Measurements from ENCODE around the gene USP34.

The USP34 gene

DNA sequence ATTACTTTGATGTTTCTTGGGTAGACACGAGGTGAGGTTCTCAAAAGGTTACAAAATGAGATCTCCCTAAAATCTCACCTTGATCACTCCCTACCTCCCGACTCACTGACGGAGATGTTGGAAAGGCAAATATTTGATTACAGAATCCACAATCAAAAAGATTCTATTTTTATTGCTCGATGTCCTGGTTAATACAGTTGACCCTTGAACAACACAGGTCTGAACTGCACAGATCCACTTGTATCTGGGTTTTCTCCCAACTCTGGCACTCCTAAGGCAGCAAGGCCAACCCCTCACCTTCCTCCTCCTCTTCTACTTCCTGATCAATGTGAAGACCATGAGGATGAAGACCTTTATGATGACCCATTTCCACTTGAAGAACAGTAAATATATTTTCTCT, 183.6 kb downstream of the USP34 start:
- no peak for DNase-seq

DNA sequence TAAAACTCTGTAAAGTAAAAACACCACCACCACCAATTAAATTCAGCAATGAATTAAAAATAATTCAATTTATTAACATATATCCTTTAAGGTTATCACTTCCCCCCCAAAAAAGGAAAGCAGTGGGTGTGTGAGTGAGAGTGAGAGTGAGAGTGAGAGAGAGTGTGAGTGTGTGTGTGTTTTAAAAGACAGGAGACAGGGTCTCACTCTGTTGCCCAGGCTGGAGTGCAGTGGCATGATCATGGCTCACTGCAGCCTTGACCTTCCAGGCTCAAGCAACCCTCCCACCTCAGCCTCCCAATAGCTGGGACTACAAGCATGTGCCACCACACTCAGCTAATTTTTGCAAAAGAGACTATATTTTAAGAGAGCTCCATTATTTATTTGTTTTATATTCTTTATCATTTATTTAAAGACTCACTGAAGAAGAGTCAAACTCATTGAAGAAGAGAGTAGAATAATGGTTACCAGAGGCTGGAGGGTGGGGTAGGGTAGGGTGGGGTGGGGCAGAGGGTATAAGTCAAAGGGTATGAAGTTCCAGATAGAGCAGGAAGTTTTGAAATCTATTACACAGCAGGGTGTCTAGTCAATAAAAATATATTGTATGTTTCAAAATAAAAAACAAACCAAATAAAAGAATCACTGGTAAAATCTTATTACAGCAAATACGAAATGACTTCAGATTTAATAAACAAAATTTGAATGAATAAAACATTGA, 187.3 kb downstream of the USP34 start:
- DNase-seq = no peak

DNA sequence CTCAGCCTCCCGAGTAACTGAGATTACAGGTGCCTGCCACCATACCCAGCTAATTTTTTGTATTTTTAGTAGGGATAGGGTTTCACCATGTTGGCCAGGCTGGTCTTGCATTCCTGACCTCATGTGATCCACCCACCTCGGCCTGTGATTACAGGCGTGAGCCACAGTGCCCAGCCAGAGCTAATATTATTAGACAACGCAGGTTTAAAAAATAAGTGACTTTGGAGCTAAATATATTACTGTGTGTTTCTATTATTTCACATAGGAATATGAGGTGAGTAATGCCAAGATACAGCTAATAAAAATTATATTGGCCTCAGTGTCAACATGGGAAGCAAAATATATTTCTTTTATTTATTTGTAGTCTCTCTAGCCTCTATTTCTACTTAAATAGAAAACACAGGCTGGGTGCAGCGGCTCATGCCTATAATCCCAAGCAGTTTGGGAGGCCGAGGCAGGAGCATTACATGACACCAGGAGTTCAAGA, 188.7 kb downstream of the USP34 start:
- DNase-seq = no peak

DNA sequence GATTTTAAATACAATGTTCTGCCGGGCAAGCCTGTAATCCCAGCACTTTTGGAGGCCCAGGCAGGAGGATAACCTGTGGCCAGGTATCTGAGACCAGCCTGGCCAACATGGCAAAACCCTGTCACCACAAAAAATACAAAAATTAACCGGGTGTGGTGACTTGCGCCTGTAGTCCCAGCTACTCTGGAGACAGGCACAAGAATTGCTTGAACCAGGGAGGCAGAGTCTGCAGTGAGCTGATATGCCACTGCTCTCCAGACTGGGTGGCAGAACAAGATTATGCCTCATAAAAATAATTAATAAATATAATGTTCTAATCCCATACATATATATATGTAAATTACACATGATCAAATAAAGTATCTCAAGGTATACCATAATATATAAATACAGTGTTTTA, 189.6 kb downstream of the USP34 start:
- no peak for DNase-seq

DNA sequence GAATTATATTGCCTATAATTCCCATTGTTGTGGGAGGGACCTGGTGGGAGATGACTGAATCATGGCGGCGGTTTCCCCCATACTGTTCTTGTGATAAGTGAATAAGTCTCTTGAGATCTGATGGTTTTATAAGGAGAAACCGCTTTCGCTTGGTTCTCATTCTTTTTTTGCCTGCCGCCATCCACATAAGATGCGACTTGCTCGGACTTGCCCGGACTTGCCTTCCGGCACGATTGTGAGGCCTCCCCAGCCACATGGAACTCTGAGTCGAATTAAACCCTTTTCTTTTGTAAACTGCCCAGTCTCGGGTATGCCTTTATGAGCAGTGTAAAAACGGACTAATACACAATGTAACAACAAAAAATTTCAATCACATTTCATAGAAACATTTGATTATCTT, 193.1 kb downstream of the USP34 start:
- no peak for DNase-seq

DNA sequence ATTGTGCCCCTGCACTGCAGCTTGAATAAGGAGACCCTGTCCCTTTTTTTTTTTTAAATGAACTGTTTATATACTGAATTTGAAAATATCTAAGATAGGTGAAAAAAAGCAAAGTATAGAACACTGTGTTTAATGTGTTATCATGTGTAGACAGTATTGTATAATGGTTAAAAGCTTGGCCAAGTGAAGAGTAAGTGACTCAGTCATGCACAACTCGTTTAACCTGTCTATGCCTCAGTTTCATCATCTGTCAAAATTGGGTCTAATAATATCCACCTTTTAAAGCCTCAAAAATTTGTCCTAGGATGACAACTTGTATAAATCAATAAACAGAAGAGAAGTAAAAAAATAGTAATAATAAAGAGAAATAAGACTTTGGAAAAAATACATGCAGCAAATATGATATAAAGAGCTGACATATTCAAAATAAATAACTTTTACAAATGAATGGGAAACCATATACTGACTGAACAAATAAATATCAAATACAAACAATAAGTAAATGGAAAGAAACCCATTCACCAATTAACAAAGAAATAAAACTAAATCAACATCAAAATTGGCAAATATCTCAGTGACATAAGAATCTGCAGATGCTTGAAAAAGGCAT, 195.2 kb downstream of the USP34 start:
- DNase-seq = no peak

DNA sequence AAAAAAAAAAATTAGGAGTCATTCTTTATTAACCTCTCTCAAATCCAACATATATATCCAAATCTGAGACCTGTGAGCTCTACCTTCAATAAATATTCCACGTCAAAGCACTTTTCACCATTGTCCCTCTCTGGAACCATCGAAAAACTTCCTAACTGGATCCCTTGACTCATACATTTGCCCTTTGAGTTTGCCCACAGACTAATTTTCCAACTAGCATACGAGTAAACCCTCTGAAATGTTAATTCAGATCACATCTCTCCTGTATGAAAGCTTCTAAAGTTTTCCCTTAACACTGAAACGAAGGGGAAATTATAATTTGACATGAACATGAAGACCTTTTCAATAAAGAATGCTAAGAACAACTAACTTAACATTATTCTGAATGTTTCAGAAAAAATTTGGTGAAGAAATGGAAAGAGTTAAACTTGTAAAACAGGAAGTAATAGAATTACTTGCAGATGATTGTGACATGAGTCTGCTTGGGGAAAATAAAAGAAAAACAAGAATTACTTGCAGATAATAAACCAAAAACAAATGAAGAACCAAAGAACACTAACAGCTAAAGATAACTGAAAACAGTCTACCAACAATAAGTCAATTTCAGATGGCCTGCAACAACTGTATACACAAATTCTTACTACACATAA, 198.3 kb downstream of the USP34 start:
- no peak for DNase-seq

DNA sequence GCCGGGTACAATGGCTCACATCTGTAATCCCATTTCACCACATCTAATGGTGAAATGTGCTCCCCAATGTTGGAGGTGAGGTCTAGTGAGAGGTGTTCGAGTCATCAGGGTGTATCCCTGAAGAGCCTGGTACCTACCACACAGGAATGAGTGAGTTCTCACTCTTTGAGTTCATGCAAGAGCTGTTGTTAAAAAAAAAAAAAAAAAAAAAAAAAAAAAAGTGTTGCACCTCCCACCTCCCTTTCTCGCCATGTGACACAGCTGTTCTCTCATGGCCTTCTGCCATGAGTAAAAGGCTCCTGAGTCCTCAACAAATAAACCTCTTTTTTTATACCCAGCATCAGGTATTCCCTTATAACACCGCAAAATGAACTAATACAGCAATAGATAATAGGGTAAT, 202.6 kb downstream of the USP34 start:
- DNase-seq = no peak

DNA sequence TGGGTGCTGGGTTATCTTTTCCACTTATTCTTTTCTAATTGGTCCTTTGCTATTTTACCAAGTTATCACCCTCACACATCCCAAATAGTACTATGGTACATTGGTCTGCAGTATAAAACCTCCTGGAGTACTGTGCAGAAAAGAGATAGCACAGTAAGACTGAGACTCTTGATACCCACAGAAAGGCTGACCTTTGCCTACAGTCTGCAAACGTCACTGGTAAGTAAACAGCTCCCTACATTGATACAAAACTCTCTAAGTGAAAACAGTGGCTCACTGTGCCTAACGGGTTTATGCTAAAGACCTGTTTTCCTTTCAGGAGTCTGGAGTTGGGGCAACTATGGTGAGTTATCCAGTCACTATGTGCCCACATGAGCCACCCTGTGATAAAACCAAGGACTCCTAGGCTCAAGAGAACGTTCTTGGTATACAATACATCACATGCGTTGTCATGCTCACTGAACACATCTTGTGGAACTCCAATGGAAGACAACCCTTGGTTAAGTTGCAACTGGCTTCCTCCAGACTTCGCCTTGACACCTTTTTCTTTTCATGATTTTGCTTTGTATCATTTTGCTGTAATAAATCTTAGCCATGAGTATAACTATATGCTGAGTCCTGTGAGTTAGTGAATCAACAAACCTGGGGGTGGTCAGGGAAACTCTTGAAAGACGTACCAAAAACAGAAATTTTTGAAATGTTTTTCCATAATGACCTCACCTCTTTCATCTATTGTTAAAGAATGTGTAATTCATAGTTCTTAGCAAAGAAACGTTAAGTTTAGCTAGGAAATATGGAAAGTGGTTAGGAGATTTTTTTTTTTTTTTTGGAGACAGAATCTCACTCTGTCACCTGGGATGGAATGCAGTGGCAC, 204.0 kb downstream of the USP34 start:
- no peak for DNase-seq

DNA sequence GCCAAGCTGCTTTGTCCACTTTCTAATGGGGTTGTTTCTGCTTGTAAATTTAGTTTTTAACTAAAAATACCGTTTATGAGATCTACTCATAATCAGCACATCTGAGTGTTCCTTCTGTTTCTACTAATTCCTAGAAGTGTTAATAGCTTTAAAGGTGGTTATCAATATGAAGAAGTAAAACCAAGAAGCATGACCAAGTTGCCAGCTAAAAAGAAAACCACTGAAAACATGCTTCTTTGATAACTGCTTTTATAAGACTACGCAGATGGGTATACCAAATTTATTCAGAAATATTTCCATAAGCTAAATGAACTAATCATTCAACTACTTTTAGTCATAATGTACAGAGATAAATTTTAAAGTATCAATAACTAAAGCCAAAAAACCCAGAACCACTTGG, 207.1 kb downstream of the USP34 start:
- DNase-seq = no peak

DNA sequence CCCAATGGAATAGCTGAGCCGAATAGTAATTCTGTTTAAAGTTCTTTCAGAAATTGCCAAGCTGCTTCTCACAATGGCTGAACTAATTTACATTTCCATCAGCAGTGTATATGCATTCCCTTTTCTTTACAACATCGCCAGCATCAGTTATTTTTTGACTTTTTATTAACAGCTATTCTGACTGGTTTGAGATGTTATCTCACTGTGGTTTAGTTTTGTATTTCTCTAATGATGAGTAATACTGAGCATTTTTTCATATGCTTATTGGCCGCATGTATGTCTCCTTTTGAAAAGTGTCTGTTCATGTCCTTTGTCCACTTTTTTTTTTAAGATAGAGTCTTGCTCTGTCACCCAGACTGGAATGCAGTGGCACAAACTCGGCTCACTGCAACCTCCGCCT, 208.2 kb downstream of the USP34 start:
- no peak for DNase-seq

DNA sequence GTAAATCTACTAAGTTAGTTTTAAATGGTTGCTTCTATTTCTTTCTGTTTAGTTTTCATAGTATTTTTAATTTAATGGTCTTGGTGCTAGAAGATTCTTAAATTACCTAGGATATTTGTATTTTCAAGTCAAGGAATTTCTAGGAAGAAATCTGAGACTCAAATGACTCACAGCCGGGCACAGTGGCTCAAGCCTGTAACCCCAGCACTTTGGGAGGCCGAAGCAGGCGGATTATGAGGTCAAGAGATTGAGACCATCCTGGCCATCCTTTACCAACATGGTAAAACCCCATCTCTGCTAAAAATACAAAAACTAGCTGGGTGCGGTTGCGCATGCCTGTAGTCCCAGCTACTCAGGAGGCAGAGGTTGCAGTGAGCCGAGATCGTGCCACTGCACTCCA, 213.4 kb downstream of the USP34 start:
- DNase-seq = no peak

DNA sequence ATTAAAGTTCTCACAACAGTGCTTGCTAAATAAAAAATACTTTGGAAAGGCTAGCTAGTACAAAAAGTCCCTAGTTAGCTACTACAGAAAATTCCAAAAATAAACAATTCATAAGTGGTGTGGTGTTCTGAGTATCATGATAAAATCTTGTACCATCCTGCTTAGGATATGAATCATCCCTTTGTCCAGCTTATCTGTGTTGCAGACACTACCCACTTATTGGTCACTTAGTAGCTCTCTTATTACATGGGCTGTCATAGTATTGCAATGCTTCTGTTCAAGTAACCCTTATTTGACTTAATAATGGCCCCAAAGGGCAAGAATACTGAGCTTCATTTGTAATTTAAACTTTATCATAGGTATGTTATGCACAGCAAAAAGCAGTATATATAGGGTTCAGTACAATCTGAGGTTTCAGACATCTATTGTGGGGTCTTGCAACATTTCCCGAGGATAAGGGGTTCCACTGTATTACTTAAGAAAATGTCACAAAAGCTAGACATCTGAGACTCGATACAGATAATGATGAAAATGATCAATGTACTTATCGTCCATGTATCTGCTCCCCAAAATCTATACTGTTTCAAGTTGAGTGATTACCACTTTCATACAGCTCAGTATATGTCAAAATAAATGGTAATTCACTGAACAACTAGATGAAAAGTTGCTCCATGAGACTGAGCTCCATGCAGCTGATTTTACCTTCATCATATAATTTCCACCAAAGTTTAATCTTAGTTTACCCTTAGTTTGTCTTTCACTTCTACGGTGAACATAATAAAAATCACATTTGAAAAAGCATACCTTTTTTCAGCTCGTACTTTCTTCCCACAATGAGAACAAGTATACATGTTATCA, 215.1 kb downstream of the USP34 start:
- DNase-seq = no peak

DNA sequence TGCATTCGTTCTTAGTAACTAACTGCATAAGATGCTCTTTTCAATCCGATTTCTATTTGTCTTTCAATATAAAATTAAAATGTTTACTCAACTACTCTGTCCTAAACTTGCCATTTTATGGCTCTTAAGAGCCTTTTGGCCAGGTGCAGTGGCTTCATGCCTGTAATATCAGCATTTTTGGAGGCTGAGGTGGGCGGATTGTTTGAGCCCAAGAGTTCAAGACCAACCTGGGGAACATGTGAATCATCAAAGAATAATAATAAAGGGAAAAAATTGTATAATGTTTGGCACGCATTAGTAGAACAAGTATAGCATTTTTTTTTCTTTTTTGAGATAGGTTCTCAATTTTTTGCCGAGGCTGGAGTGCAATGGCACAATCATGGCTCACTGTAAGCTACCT, 216.4 kb downstream of the USP34 start:
- no peak for DNase-seq

DNA sequence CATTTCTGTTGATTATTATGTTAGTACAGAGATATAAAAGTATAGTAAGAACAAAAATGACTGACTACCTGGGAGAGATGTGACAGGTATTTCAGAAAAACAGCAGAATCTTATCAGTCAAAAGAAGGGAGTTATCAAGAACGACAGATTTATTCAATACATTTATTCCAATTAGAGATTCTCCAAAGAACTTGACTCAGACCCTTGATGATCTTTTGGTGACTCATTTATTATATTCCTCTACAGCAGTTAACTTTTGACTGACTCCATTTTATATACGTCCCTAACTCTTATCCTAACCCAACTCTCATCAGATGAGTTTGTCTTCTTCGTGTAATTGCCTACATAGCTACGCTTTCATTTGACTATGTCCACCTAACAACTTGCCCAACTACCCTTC, 217.8 kb downstream of the USP34 start:
- DNase-seq = no peak

DNA sequence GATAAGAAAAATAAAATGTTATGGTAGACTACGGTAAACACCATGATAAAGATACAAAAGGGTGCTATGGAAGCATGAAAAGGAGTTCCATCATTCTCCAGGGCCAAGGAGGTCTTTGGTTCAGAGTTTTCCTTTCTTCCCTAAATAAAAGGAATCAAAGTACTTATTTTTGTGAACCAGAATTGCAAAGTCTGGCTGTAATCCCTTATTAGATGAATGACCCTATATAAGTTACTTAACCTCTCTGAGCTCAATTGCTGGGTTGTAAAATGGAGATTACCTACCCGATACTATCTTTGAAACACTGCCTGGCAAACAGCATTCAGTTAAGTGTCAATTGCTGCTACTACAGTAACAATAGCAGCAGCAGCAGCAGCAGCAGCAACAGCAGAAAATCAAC, 218.9 kb downstream of the USP34 start:
- DNase-seq = no peak

DNA sequence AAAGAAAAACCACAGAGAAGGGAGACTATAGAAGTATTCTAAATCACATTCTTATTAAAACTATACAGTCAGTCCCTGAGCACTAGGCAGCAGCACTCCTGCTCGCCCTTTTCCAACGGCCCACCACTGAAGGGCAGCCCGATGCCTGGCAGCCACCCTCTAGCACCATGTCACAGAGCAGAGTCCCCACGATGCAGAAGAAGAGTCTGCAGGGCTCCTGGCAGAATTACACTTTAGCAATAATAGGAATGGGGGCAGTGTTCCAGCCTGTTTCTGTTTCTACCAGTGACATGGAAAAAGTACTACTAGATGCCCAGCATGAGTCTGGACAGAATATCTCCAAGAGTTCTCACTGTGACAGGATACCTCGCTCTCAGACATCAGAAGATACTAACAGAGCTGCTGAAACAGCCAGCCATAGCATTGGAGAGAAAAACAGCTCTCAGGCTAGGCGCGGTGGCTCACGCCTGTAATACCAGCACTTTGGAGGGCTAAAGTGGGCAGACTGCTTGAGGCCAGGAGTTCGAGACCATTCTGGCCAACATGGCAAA, 221.3 kb downstream of the USP34 start:
- DNase-seq = no peak

DNA sequence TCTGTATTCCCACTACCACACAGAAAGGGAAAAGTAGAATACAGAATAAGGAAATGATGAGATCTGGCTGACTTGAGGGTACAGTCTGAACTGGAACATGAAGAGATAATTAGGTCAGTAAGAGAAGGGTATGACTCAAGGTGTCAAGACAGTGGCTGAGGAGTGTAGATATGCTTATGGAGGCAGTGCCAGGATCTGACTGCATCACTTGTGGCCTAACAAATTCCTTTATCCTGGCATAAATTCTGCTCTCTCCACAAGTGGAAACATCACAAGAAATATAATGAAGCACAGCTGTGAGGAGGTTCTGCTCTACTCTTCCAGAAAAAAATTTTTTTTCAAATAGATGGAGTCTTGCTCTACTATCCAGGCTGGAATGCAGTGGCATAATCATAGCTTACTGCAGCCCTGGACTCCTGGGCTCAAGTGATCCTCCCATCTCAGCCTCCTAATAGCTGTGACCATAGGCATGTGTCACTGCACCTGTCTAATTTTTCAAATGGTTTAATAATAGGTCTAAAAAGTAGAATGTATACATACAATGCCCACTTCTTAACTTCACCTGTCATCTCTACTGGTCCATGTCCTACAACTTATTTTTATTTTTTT, 223.6 kb downstream of the USP34 start:
- DNase-seq = no peak

DNA sequence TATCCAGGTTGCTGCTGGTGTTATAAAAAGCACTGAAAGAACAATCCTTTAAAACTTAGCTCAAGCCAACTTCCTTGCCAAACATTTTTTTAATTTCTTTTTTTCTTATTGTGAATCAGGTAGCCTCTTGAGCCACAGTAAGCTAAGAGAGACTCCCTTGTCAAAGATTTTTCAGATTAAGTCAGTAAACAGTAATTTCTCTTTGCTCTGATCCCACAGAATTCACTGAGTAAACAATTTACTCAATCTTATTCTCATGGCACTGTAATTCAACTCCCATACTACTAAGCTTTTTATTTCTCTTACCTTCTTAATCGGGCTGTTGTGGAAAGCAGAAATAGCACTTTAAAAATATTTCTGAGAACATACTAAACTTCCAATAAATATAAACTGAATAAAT, 226.2 kb downstream of the USP34 start:
- DNase-seq = no peak

DNA sequence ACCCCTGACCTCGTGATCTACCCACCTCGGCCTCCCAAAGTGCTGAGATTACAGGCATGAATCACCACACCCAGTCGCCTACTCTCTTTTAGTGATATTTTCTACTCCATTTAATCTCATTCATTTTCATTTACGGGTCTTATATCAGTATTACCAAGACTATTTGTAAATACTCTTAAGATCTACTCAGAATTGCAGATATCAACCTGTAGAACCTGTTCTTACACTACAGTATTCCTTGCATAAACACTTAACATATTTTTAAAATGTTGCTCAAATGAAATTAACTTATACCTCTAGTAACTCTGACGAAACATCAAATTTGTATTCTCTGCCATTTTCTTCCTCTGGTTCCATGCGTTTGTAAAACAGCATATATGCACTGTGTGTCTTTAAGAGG, 229.6 kb downstream of the USP34 start:
- no peak for DNase-seq

DNA sequence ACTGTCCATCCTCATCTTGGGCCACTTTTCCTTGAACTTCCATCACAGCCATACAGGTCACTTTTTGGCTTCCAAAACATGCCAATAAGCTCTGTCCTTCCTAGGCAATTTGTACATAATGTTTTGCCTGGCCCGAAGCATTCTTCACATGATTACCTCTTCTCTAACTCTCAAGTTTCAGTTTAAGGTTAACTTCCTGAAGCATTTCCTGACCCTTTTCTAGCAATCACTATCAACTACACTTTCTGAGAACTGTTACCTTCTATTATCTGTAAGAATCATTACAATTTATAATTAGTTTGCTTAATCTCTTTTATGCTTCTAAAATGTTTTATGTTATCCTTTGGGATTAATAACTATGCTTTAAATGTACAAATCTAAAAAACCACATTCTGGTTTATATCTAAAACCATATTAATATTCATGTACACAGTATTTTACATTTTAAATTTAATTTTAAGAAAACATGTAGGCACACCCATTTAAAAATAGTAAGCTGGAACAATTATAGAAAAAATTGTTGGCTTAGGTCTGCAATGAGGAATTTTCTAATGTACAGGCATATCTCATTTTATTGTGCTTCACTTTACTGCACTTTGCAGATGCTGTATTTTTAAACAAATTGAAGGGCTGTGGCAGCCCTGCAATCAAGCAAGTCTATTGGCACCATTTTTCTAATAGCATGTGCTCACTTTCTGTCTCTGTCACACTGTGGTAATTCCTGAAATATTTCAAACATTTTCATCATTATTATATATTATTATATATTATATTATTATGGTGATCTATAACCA, 232.5 kb downstream of the USP34 start:
- no peak for DNase-seq

Measured in cerebellar nuclear complex (tissue), 1 donor.